ENCODE results near the gene ZMYND8.

GRCh38 chr20:47243003-47243402 lies 113.5 kb downstream of the ZMYND8 start:
- TF ChIP-seq CTCF (conservative IDR thresholded peaks at IDR 0.05 in 1 of 2, IDR thresholded peaks at IDR 0.05 in 1 of 2; ENCODE audit: low read depth in 1 of 2, low read length in 2 of 2) (no peak), EZH2 (IDR thresholded peaks at IDR 0.05; ENCODE audit: low read length, missing control alignments) (no peak)
